Measurements from ENCODE around the gene MAGEA2B. TPM values are rescaled to one million over a fixed set of nuclear protein-coding genes. Genes with fewer than 3 reads are reported as not detected.
"Not testable (repeated sequence)": the region's sequence is repeated elsewhere in the genome, so short reads cannot be mapped to it uniquely, and the experiment has no call there.

Gene MAGEA2B
- polyA plus RNA-seq, 1 donor = not detected

DNA sequence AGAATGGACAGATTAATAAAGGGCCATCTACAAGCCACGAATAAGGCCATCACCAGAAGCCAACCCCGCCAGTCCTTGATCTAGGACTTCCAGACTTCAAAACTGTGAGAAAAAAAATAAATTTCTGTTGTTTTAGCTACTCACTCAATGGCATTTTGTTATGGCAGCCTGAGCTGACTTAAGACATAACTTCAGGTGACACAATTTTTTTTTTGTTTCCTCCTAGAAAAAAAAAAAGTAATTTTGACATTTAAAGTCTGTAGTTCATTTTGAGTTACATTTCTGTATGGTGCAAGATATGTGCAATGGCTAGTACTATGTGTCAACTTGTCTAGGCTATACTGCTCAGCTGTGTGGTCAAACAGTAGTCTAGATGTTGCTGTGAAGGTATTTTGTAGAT is 44.5 kb downstream of the MAGEA2B start, which contains the start of gene CSAG3:
TSS of gene CSAG3 (plus strand) at position 301 of the 400 bp plus-strand sequence.
- DNase-seq (ENCODE audit: low read depth) = not testable (repeated sequence)

DNA sequence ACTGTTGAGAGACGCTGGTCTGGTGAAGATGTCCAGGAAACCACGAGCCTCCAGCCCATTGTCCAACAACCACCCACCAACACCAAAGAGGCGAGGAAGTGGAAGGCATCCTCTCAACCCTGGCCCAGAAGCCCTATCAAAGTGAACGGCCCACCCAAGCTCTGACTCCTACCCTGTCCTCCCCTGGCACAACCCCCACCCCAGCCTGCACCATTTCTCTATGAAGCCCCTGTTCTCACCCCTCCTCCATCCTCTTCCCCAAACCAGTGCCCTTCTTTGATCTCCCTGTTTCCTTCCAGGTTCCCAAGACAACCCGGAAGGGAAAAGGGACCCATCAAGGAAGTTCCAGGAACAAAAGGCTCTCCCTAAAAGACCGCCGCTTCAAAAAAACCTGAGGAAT is 45.1 kb downstream of the MAGEA2B start:
- not testable (repeated sequence) for DNase-seq (ENCODE audit: low read depth)

DNA sequence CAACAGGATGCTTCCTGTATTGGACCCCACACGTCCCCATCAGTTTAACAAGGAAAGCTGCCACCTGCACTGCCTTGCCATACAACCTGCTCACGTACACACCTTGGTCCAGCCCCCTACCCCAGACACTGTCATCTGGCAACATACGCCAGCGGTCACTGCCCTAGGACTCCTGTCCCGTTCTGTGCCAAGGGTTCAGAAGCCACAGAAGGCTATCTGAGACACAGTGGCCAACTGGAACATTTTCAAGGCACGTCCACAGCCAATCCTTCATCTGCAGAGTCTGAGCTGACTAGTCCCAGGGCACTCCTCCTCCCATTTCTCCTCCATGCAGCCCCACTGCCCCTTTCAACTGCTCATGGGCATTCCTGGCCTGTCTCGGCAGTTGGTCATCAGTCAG is 47.2 kb downstream of the MAGEA2B start:
- DNase-seq (ENCODE audit: low read depth) = not testable (repeated sequence)

DNA sequence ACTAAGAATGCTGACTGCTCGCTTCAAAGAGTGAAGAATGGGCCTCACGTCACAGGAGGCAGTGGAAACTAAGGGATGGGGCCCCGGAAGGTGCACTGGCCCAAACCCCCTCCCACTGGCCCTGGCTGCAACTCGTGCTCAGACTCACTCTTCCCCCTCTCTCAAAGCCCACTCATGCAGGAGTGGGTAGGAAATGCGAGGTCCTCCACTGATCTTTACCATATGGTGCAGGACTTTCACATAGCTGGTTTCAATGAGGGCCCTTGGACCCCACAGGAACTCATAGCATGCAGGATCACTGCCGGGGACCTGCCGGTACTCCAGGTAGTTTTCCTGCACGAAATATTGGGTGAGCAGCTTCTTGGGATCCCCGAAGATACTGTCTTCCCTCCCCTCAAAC is 52.1 kb downstream of the MAGEA2B start:
- not testable (repeated sequence) for DNase-seq (ENCODE audit: low read depth)

Other genes starting within 250 kb of the MAGEA2B start
- gene GABRQ, start 76.7 kb upstream of the MAGEA2B start, polyA plus RNA-seq (ENCODE audit: insufficient read length) = 1.3 TPM
- gene MAGEA3, start 15.8 kb upstream of the MAGEA2B start, polyA plus RNA-seq (ENCODE audit: insufficient read length) = not detected
- not detected for gene CSAG2, start 5.4 kb upstream of the MAGEA2B start, polyA plus RNA-seq (ENCODE audit: insufficient read length)
- not detected for gene CSAG1, start 19.1 kb downstream of the MAGEA2B start, polyA plus RNA-seq (ENCODE audit: insufficient read length)
- gene MAGEA12, start 19.1 kb downstream of the MAGEA2B start, polyA plus RNA-seq (ENCODE audit: insufficient read length) = not detected
- not detected for gene MAGEA2, start 39.2 kb downstream of the MAGEA2B start, polyA plus RNA-seq (ENCODE audit: insufficient read length)
- gene CSAG3, start 44.6 kb downstream of the MAGEA2B start, polyA plus RNA-seq (ENCODE audit: insufficient read length) = not detected
- not detected for gene MAGEA6, start 55.1 kb downstream of the MAGEA2B start, polyA plus RNA-seq (ENCODE audit: insufficient read length)
- gene CETN2, start 116.1 kb downstream of the MAGEA2B start, polyA plus RNA-seq (ENCODE audit: insufficient read length) = 27.9 TPM
- 12.5 TPM for gene NSDHL, start 116.4 kb downstream of the MAGEA2B start, polyA plus RNA-seq (ENCODE audit: insufficient read length)
- gene ZNF185, start 183.4 kb downstream of the MAGEA2B start, polyA plus RNA-seq (ENCODE audit: insufficient read length) = 13.1 TPM

Data from forelimb muscle (tissue), 1 donor.